GM18520 (cell line): ENCODE measurements around the gene BTBD1.

ENCODE experiments used
- ATAC-seq: cut with Tn5 transposase; IDR thresholded peaks from one replicate; pipeline ENCODE4 v1.9.1; 2021; ENCODE audit not compliant: unreplicated experiment

BTBD1 gene

GRCh38 chr15:83066734-83067637 lies at the start of gene BTBD1:
TSS of gene BTBD1 (minus strand) at chr15:83067252. CDS start at chr15:83067151, 101 bp downstream.
- peak; percentile 70 for ATAC-seq

DNA sequence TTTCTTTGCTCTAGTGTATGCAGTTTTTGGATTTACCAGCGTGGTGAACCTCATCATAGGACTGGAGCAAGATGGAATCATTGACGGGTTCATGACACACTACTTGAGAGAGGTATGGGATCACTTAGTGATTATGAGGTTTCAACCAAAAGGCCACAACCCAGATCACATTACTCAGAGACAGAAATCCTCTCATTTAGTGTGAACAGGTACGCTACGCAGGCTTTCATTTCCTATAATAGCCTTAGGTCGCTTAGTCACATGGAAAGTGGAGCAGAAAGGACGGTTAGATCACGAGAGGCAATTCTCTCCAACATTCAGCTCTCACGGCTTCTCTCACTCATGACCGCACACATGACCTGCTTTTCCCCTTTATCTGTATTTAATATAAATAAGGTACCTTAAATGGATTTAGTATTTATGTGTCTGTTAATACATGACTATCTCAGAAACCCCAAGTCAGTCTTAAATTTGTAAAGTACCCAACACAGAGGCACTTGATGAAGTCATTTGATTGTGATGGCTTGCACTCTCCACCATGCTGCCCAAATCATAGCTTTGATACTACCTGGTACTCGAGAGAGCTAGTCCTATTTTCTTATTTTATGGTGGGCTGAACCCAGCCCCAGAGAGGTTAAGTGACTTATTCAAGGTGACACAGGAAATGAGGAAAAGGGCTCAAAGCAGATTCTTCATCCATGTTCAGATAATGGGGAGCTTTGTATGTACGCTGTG lies 48.9 kb upstream of the BTBD1 start:
- peak; percentile 78 for ATAC-seq

DNA sequence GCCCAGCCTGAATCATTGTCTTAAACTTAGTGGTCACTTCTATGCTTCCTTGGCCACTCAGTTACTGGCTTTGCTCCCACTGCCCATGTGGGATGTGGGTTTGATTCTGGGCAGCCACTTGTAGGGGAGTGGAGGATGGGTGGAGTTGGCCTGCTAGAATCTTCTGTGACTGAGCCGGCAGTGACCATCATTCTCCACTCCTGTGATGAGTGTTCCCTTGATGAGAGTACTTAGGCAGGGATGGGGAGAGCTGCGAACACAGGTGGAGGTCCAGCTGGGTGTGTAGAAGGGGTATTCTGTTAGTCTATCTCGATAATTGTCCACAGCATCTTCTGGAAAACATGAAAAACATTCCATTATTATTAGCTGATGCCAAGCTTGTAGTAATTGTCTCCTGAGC lies 48.4 kb upstream of the BTBD1 start:
- ATAC-seq: no peak

GRCh38 chr15:83114856-83115255 lies 47.8 kb upstream of the BTBD1 start:
- ATAC-seq: no peak

DNA sequence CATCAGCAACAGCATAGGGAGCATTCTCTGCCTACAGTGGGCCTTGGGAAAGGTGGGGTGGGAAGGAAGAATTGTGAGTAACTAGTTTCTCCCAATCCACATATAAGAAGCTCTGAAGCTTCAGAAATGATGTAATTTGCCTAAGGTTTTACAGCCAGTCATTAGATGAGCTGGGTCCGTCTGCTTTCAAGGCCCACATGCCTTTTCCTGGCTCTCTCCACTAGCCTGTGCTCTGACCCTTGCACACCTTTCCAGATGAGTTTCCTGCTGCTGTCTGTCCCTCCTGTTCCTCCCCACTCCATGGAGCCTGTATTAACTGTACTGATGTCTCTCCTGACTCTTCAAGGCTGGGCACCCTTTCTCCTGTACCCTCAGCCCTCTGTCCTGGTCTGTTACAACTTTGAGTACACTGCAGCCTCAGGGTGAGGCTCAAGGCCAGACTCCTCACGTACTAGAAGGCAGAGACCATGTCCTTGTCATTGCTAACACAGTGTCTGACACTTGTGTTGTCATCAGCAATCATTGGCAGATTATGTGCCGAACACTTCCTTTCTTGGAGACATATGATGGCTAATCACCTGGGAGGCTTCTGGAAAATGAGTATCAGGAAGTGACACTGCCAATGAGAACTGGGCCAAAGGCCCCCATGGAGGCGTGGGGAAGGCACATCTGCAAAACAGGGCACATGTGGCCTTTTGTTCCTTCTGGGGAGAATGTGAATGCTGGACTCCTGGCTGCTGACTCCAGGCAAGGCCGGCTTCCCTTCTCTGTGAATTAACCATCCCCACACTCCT lies 47.0 kb upstream of the BTBD1 start:
- no peak for ATAC-seq

- no peak for ATAC-seq
Measured at GRCh38 chr15:83112956-83113299, 45.9 kb upstream of the BTBD1 start.

- ATAC-seq: no peak
Measured at GRCh38 chr15:83112233-83112955, 45.3 kb upstream of the BTBD1 start.

GRCh38 chr15:83111149-83111548 lies 44.1 kb upstream of the BTBD1 start:
- no peak for ATAC-seq

DNA sequence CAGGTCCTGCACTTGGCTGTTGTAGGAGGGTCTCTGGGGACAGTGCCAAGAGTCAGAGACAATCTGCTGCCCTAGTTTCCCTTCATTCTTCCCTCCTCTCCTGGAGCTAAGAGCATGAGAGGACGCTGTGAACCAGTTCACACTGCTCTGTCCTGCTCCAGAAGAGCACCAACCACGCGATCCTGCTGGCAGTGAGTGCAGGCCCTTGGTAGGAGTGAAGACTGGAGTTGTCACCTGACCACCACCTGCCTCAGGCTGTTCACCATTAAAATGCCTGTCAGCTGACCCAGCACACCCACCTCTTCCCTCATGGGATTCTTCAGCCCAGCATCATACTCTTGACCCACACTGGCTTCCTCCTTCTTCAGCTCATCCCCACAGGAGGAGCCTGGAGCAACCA lies 43.3 kb upstream of the BTBD1 start:
- no peak for ATAC-seq

GRCh38 chr15:83109532-83109931 lies 42.5 kb upstream of the BTBD1 start:
- ATAC-seq: no peak

DNA sequence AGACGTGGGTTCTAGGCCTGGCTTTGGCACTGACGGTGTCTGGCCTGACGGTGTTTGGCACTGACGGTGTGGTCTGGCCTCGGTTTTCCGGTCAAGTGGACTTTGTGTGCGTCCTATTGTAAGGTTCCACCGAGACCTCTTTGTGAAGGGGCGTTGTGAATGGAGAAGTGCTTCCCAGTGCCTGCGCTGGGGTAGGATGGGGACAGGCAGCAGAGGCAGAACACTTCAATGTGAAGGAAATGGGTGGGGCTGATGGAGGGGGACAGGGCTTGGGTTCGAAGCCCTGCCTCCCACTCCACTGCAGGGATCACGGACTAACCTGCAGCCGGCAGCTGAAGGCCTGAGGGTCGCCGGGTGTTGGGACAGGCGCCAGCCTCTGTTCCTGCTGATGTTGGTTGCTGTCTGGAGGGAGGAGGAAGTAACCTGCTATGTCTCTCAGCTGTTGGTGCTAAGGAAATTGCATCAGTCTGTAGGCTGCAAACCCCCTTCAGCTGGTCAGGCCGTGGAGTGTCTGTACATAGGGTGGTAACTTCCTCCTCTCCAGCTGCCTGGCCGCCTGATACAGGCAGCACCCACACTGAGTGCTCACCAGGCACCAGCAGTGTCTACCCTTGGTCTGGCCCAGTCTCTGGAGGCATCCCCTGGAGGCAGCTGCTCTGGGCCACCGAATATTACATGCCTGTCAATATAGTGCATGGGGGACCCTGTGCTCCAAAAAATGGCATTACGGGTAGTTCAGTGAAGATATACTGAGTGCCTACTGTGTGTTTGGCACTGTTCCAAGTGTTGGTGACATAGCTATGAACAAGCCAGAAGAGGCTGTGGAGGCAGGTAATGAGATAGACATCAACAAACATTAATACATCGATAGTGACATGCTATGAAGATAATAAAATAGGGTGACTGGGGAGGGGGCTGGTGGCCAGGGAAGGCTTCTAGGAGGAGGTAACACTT lies 41.5 kb upstream of the BTBD1 start:
- no peak for ATAC-seq

GRCh38 chr15:83107841-83108181 lies 40.8 kb upstream of the BTBD1 start:
- ATAC-seq: no peak

DNA sequence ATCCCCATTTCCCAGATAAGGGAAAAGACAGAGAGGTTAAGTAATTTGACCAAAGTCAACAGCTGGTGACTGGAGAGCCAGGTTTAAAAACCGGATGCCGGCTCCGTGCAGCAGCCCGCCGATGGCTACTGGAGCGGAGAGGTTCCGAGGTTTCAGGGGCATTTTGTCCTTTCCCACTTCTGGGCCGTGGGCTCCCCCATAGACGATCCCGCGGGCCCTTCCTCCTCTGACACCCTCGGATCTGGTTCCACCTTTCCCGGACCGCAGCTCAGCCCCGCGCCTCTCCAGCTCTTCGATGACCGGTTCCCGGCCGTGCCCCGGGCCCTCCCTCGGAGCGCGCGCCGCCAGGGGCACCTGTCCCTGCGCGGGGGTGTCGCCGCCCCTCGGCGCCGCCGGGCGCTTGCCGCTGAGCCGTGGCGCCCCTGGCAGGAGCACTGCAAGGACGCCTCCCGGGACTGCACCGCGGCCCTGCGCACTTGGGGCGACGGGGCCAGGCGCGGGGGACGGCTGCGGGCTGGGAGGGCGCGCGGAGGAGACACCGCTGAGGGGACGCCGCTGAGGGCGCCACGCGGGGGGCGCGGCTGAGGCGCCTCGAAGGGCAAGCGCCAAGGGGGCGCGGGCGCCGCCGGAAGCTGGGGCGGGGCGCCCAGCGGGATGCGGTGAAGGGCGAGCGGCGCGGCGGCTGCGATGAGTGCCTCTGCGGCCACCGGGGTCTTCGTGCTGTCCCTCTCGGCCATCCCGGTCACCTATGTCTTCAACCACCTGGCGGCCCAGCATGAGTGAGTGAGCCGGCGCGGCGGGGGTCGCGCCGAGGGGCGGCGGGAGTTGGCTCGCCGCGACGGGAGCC lies 40.2 kb upstream of the BTBD1 start, which contains the start of gene TM6SF1:
TM6SF1 (plus strand) TSS at position 652 of the 847 bp plus-strand sequence; CDS start at position 688, 36 bp downstream.
- ATAC-seq: no peak

- ATAC-seq: no peak
Measured at GRCh38 chr15:83105440-83105839, 38.4 kb upstream of the BTBD1 start.

GRCh38 chr15:83104141-83104540 lies 37.1 kb upstream of the BTBD1 start:
- no peak for ATAC-seq

DNA sequence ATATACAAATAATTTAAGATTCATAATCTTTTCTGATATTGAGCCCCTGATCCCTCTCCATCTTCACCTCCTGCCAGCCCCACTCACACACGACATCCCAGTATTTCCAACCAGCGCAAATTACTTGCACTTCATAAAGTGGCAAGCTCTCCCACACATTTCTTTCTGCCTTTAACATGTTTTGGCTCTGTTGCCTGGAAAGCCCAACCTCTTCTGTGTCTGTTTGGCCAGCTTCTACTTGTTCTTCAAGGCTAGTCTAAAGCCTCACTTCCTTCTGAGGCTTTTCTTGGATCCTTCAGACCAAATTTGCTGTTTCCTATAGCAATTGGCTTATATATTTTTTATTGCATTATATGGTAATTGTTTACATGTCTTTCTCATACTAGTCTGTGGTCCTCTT lies 35.3 kb upstream of the BTBD1 start:
- no peak for ATAC-seq

- no peak for ATAC-seq
Measured at GRCh38 chr15:83100097-83100646, 33.1 kb upstream of the BTBD1 start.

DNA sequence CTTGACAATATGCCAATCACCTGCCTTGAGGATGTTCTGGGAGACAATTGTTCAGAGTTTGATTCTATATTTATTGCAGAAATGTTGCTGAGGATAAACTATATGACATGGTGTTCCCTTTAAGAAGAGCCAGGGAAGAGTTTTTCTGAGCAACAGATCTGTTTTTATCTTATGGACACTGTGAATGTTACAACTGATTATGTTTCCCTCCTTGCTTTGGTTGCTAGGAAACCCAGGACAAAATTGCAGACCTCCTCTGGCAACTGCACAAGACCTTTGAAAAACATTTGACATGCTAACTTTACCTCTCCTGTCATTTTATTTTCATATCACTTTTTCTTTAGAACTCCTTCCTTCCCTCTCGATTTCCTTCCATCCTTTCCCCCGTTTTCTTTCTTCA lies 32.2 kb upstream of the BTBD1 start:
- no peak for ATAC-seq
